ENCODE results near the gene SPAG6.

- TF ChIP-seq ZNF274 (IDR thresholded peaks at IDR 0.05; ENCODE audit: low read depth, low read length) (no peak), SUZ12 (IDR thresholded peaks at IDR 0.05; ENCODE audit: extremely low read depth, insufficient read depth, insufficient read length) (no peak)
These were observed 68.8 kb downstream of the SPAG6 start for GRCh38 chr10:22414146-22414545.
